NCI-H2107 treated with DMSO at 0.1 percent for 48 hours (cell line): ENCODE measurements around the gene CRYBG1.
"Not testable (repeated sequence)": the region's sequence is repeated elsewhere in the genome, so short reads cannot be mapped to it uniquely, and the experiment has no call there.

Experiments
- DNase-seq: peaks from one replicate; lab custom pipeline; 2025; ENCODE audit not compliant: unreplicated experiment; lab: John Stamatoyannopoulos, UW

CRYBG1 gene

DNA sequence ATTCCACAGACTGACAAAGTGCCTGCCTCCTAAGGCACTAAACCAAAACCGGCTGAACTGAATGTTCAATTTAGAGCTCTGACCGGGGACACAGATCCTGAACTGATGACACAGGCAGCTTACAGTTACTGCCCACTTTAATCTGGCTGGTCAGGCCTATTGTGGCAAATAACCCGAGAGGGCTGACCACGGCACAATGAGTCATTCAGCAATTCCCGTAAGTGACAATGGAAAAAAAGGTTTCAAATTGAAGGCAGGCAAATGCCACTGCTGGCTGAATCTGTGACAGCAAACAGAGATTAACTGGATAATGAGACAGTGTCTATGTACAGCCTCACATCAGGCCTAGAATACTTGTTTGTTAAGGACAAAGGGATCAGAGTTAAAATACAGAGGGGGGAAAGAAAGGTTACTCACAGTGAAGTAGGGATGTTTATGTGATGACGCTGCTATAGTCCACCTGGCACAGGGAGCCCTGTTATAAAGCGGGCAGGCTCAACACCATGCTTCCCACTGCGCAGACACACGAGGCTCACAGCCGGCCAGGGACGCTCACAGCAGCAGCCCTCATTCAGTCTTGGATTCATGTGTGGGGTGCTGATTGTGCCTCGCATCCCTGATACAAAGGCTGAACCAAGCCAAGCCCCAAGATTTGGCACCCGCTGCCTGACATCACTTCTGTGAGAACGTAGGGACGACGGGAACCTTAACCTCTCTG is 214.4 kb downstream of the CRYBG1 start:
- DNase-seq, result no peak

GRCh38 chr6:106579281-106579680 is 218.8 kb downstream of the CRYBG1 start:
- DNase-seq, result no peak

- DNase-seq, result no peak
These were observed 221.0 kb downstream of the CRYBG1 start for GRCh38 chr6:106581468-106581867.

DNA sequence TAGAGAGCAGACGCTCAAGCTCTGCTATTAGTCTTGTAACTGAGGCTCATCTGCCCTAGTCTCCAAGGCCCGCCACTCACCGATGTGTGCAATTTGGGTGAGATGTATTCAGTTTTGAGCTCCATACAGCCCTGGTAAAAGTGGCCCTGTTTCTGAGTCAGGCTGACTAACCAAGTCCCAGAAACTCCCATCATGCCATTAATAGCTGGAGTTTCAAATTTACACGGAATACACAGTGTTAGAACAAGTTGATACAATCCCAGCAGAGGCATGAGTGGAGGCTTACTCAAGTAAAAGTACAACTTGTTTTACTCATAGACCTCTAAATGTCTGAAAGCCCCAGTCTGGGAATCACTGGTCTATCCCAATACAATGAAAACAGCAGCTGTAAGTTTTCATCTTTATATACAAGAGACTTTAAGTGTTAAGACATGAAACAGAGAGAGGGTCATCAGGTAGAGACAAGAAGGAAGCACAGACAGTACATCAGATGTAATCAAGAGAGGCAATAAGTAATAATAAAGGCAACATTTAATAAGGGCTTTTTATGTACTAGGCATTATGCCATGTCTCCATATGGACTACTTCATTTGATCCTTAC is 226.4 kb downstream of the CRYBG1 start:
- no peak for DNase-seq

- DNase-seq, result not testable (repeated sequence)
These were observed 228.4 kb downstream of the CRYBG1 start for GRCh38 chr6:106588937-106589336.

GRCh38 chr6:106591111-106591825 is 230.8 kb downstream of the CRYBG1 start:
- DNase-seq, result no peak

GRCh38 chr6:106599440-106599839 is 238.9 kb downstream of the CRYBG1 start:
- DNase-seq, result no peak

- no peak for DNase-seq
These were observed 239.8 kb downstream of the CRYBG1 start for GRCh38 chr6:106600329-106600728.

DNA sequence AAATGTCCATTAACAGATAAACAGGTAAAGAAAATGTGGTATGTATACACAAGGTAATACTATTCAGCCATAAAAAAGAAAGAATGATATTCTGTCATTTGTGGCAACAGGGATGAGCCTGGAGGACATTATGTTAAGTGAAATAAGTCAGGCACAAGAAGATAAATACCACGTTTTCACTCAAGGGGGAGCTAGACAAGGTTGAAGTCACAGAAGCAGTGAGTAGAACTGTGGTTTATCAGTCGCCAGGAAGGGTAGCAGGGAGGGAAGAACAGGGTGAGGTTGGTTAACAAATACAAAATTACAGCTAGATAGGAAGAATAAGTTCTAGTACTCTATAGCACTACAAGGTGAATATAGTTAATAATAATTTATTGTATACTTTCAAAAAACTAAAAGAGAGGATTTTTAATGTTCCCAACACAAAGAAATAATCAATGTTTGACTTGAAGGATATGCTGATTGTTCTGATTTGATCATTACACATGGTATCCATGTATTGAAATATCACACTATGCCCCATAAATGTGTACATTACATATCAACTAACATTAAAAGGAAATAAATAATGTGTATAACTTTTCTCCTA is 247.7 kb downstream of the CRYBG1 start:
- peak; percentile 55 for DNase-seq

GRCh38 chr6:106609699-106610098 is 249.2 kb downstream of the CRYBG1 start:
- DNase-seq, result peak; percentile 32

- no peak for DNase-seq
These were observed 250.5 kb downstream of the CRYBG1 start for GRCh38 chr6:106611030-106611429.

GRCh38 chr6:106612671-106613416 is 252.3 kb downstream of the CRYBG1 start:
- DNase-seq, result no peak

DNA sequence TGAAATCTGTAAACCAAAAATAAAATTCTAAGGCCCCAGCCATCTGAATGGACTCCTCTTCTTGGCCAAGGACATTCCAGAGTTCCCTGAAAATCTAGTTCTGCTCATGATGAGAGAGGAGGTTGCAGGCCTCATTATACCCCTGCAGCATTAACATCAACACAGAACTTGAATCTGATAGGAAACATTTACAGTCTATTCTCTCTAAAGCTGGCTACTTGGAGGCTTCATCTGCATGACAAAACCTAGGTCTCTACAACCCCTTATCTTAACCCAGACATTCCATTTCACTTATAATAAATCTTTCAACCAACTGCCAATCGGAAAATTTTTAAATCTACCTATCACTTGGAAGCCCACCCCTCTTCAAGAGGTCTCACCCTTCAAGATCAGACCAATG is 253.1 kb downstream of the CRYBG1 start:
- DNase-seq, result no peak

DNA sequence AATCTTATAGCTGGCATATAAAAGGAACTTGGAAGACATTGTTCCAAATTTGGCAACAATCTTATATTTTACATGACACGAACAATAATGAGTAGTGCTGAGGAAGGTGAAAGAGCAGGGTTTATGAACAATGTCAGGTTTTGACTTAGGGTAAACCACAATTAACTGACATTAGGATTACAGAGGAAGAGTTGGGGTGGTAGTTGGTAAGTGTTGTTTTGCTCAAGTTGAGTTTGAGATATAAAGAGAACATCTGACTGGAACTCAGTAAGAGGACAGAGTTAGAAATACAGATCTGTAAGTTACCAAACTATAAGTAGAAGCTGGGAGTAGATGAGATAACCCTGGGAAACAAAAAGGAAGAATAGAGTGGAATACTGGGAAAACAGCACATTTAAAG is 253.6 kb downstream of the CRYBG1 start:
- DNase-seq, result no peak

- DNase-seq, result no peak
These were observed 254.2 kb downstream of the CRYBG1 start for GRCh38 chr6:106614592-106615257.

GRCh38 chr6:106617302-106617701 is 256.8 kb downstream of the CRYBG1 start:
- DNase-seq, result no peak

- DNase-seq, result no peak
These were observed 257.3 kb downstream of the CRYBG1 start for GRCh38 chr6:106617857-106618256.

DNA sequence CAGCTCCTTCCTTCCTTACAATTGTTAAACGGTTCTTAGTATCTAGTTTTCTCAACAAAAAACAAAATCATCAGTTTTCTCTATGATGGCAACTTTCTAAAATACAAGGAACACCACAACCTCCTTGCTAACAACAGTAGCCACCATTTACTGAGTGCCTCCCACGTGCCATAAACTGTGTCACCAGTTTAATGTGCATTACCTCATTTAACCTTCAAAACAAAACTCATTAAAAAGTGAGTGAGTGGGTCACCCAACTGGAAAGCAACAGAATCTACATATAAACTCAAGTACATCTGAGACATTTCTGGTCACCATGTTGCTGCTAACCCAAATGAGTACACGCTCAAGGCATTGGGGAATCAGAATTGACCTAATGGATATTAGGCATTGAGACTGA is 257.8 kb downstream of the CRYBG1 start:
- DNase-seq, result no peak

- no peak for DNase-seq
These were observed 258.7 kb downstream of the CRYBG1 start for GRCh38 chr6:106619223-106619622.

DNA sequence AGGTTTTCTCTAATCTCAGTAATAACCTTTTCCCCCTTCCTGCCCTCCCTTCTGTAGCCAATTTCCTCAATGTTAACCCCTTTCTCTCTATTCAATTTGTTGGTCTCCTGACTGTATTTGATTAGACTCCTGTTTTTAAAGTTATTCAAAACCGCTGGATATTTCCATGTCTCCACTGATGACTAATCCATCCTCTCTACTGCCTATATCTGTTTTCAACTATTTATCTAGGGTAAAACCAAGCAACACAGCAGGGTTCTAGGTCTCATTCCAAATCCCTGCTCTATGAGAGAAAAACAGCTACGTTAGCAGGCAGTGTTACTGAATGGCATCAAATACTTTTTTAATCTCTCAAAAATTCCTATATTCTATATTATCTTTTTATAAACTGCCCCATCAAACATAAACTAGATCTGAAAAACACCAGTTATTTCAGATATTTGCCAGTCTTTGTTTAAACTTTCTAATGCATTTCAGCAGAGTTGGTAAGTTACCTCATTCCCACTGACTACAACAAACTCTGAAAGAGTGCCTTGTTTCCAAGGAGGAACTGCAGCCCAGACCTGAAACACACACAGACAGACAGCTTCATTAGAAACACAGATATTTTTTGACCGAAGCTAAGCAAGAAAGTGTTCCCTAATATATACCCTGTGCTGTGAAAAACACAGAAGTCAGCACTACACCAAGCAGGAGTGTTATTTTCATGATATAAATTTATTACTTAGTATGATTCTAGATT is 260.6 kb downstream of the CRYBG1 start:
- no peak for DNase-seq
